Measurements from ENCODE around the gene SPECC1. TPM values are rescaled to one million over a fixed set of nuclear protein-coding genes. Genes with fewer than 3 reads are reported as not detected.

The SPECC1 gene
- total RNA-seq, 6 experiments from 2014 or later = 0.81 to 5.0 (median 2.8) TPM

DNA sequence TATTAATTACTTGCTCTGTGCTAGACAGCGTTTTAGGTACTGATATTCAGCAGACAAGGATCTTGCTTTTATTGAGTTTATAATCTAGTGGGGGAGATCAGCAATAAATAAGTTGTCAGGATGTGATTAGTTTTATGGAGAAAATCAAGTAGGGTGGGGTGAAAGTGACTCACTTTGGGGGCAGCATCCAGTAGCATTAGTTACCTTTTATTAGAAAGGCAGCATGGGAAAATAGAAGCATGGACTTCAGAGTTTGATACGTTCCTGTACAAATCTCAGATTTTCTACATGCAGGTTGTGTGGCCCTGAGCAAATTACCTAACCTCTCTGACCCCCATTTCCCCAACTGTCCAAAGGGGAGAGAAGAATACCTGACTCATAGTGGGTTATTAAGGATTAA, 42.5 kb downstream of the SPECC1 start:
- H3K9me3 ChIP-seq = no peaks in the 10 kb centered on the region
- H3K27ac ChIP-seq = no peak overlapping the region
- no peak for DNase-seq
- H3K27me3 ChIP-seq = no peaks in the 10 kb centered on the region
- ATAC-seq = no peak
- no peak overlapping the region for H3K4me3 ChIP-seq
- intact Hi-C loops (cut with DNase I) = no loop called here
- no peaks in the 10 kb centered on the region for H3K36me3 ChIP-seq
- H3K4me1 ChIP-seq = no peaks in the 10 kb centered on the region
- no peak for TF ChIP-seq POLR2A (IDR thresholded peaks at IDR 0.05)
- TF ChIP-seq, protein P1, sequence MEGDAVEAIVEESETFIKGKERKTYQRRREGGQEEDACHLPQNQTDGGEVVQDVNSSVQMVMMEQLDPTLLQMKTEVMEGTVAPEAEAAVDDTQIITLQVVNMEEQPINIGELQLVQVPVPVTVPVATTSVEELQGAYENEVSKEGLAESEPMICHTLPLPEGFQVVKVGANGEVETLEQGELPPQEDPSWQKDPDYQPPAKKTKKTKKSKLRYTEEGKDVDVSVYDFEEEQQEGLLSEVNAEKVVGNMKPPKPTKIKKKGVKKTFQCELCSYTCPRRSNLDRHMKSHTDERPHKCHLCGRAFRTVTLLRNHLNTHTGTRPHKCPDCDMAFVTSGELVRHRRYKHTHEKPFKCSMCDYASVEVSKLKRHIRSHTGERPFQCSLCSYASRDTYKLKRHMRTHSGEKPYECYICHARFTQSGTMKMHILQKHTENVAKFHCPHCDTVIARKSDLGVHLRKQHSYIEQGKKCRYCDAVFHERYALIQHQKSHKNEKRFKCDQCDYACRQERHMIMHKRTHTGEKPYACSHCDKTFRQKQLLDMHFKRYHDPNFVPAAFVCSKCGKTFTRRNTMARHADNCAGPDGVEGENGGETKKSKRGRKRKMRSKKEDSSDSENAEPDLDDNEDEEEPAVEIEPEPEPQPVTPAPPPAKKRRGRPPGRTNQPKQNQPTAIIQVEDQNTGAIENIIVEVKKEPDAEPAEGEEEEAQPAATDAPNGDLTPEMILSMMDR (IDR thresholded peaks at IDR 0.05) = no peak
- 74% methylated on average over 2 of the region's 2 CpGs for WGBS (ENCODE audit: insufficient coverage, low coverage, low lambda C conversion rate, missing lambda C conversion rate)

DNA sequence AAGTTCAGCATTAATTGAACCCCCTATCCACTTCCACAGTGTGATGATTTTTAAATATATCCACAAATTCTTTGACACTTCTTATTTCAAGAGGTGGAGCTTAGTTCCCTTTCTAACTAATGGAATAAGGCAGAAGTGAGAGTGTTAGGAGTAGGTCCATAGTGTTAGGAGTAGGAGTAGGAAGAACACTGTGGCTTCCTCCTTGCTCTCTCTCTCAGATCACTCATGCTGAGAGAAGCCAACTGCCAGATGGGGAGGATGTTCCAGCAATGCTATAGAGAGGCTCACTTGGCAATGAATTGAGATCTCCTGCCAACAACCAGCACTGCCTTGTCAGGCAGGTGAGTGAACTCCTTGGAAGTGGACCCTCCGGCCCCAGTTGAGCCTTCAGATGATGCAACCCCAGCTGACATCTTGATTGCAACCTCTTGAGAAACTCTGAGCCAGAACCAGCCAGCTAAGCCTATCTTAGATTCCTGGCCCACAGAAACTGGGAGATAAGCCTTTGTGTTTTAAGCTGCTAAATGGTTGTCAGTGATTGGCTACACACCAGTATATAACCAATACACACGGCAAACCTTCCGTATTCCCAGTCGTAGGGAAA, 44.3 kb downstream of the SPECC1 start:
- WGBS (ENCODE audit: insufficient coverage, low coverage, low lambda C conversion rate, missing lambda C conversion rate) = 80% methylated on average over 4 of the region's 4 CpGs
- no peaks in the 10 kb centered on the region for H3K27me3 ChIP-seq
- intact Hi-C loops (cut with DNase I) = no loop called here
- H3K4me3 ChIP-seq = no peak overlapping the region
- H3K4me1 ChIP-seq = no peaks in the 10 kb centered on the region
- ATAC-seq = no peak
- no peaks in the 10 kb centered on the region for H3K36me3 ChIP-seq
- H3K27ac ChIP-seq = no peak overlapping the region
- H3K9me3 ChIP-seq = no peaks in the 10 kb centered on the region
- DNase-seq = no peak
- TF ChIP-seq POLR2A (IDR thresholded peaks at IDR 0.05) = no peak
- TF ChIP-seq, protein P1 (IDR thresholded peaks at IDR 0.05) = no peak

GRCh38 chr17:20059728-20060188, 50.6 kb downstream of the SPECC1 start:
- intact Hi-C loops (cut with DNase I) = no loop called here
- Histone ChIP-seq H3K4me1 (no peaks in the 10 kb centered on the region), H3K36me3 (no peaks in the 10 kb centered on the region), H3K27me3 (no peaks in the 10 kb centered on the region), H3K9me3 (no peaks in the 10 kb centered on the region), H3K27ac (no peak overlapping the region), H3K4me3 (no peak overlapping the region)
- TF ChIP-seq POLR2A (IDR thresholded peaks at IDR 0.05) = no peak
- TF ChIP-seq, protein P1 (IDR thresholded peaks at IDR 0.05) = no peak
- WGBS (ENCODE audit: insufficient coverage, low coverage, low lambda C conversion rate, missing lambda C conversion rate) = 25% methylated on average over 3 of the region's 3 CpGs
- ATAC-seq (no peak), DNase-seq (no peak)

DNA sequence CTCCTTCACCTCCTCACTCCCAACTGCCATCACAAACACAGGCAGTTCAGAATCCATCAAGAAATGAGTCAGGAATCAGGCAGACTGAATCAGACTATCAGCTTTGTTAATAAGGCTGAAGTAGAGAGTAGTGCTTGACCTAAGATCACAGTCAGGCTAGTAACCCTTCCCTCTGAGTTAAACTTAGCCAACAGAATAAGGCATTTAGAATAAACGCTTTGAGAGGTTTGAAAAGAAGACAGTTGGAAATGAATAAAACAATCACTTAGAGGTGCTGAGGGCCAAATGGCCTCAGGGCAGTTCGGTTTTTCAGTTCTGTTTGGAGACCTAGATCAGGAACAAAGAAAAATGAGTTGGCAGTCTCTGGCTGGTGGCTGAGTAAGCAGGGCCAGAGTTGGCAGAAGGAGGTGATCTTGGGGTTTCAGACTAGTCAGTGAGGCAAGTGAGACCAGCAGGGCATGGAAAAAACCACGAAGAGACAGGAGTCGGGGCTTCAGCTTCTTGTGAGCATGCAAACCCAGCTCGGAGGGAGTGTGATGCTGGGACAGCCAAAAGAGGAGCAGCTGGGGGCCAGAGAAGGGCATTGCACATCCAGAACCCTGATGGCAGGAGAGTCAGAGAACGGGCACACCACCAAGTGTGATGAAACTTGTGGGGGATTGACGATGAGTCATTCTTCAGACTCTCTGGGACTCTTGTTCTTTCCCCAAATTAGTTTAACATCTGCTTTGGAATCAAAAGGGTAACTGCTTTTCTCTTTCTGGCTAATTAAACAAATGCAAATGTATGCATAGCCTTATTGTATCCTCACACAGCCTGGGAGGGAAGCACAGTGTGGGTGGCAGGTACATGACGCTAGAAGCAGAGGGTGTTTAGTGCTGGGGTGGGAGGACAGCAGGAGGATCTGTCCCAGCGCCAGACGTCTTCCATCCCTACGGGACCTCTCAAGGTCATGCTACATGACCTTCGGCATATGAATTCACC, 54.8 kb downstream of the SPECC1 start:
- Histone ChIP-seq H3K4me1 (no peaks in the 10 kb centered on the region), H3K27ac (no peak overlapping the region), H3K9me3 (no peaks in the 10 kb centered on the region), H3K36me3 (no peaks in the 10 kb centered on the region), H3K4me3 (no peak overlapping the region), H3K27me3 (no peaks in the 10 kb centered on the region)
- 47% methylated on average over 8 of the region's 12 CpGs for WGBS (ENCODE audit: insufficient coverage, low coverage, low lambda C conversion rate, missing lambda C conversion rate)
- DNase-seq (peak in 1 of 3 donors; percentile 31), ATAC-seq (peak in 1 of 4 donors; percentile 44)
- TF ChIP-seq POLR2A (IDR thresholded peaks at IDR 0.05) = no peak
- TF ChIP-seq, protein P1 (IDR thresholded peaks at IDR 0.05) = no peak
- intact Hi-C loops (cut with DNase I) = no loop called here

Measured in right lobe of liver (tissue), 6 donors.